ENCODE measurements around the gene C19orf38.

Gene C19orf38

GRCh38 chr19:10899151-10899653, 51.0 kb downstream of the C19orf38 start:
- Histone ChIP-seq H3K9me3 (ENCODE audit: control insufficient read depth, low read depth, low read length) (no peaks in the 10 kb centered on the region), H3K36me3 (ENCODE audit: control insufficient read depth, low read depth, low read length) (no peaks in the 10 kb centered on the region), H3K4me1 (ENCODE audit: control insufficient read depth, low read depth, low read length) (peaks cover 4% of the 10 kb centered on the region), H3K27ac (ENCODE audit: low read length) (no peak overlapping the region), H3K4me3 (ENCODE audit: low read length) (no peak overlapping the region), H3K9ac (ENCODE audit: low read length) (no peak overlapping the region), H3K27me3 (ENCODE audit: control insufficient read depth, insufficient read depth, low read length) (no peaks in the 10 kb centered on the region)

GRCh38 chr19:10907925-10908324, 59.7 kb downstream of the C19orf38 start:
- Histone ChIP-seq H3K27me3 (ENCODE audit: control insufficient read depth, insufficient read depth, low read length) (no peaks in the 10 kb centered on the region), H3K9ac (ENCODE audit: low read length) (no peak overlapping the region), H3K36me3 (ENCODE audit: control insufficient read depth, low read depth, low read length) (peaks cover 39% of the 10 kb centered on the region), H3K27ac (ENCODE audit: low read length) (no peak overlapping the region), H3K4me3 (ENCODE audit: low read length) (no peak overlapping the region), H3K4me1 (ENCODE audit: control insufficient read depth, low read depth, low read length) (no peaks in the 10 kb centered on the region), H3K9me3 (ENCODE audit: control insufficient read depth, low read depth, low read length) (no peaks in the 10 kb centered on the region)

GRCh38 chr19:10908380-10908960, 60.3 kb downstream of the C19orf38 start:
- H3K27me3 ChIP-seq (ENCODE audit: control insufficient read depth, insufficient read depth, low read length): no peaks in the 10 kb centered on the region
- no peaks in the 10 kb centered on the region for H3K9me3 ChIP-seq (ENCODE audit: control insufficient read depth, low read depth, low read length)
- H3K36me3 ChIP-seq (ENCODE audit: control insufficient read depth, low read depth, low read length): peaks cover 39% of the 10 kb centered on the region
- no peak overlapping the region for H3K9ac ChIP-seq (ENCODE audit: low read length)
- H3K4me3 ChIP-seq (ENCODE audit: low read length): no peak overlapping the region
- no peak overlapping the region for H3K27ac ChIP-seq (ENCODE audit: low read length)
- no peaks in the 10 kb centered on the region for H3K4me1 ChIP-seq (ENCODE audit: control insufficient read depth, low read depth, low read length)

- no peaks in the 10 kb centered on the region for H3K27me3 ChIP-seq (ENCODE audit: control insufficient read depth, insufficient read depth, low read length)
- H3K4me3 ChIP-seq (ENCODE audit: low read length): no peak overlapping the region
- H3K36me3 ChIP-seq (ENCODE audit: control insufficient read depth, low read depth, low read length): peaks cover 39% of the 10 kb centered on the region
- no peak overlapping the region for H3K9ac ChIP-seq (ENCODE audit: low read length)
- H3K4me1 ChIP-seq (ENCODE audit: control insufficient read depth, low read depth, low read length): no peaks in the 10 kb centered on the region
- H3K9me3 ChIP-seq (ENCODE audit: control insufficient read depth, low read depth, low read length): no peaks in the 10 kb centered on the region
- H3K27ac ChIP-seq (ENCODE audit: low read length): no peak overlapping the region
Observed at GRCh38 chr19:10911579-10912363, 63.6 kb downstream of the C19orf38 start.

- Histone ChIP-seq H3K9me3 (ENCODE audit: control insufficient read depth, low read depth, low read length) (no peaks in the 10 kb centered on the region), H3K27me3 (ENCODE audit: control insufficient read depth, insufficient read depth, low read length) (no peaks in the 10 kb centered on the region), H3K27ac (ENCODE audit: low read length) (no peak overlapping the region), H3K4me3 (ENCODE audit: low read length) (no peak overlapping the region), H3K36me3 (ENCODE audit: control insufficient read depth, low read depth, low read length) (peaks cover 34% of the 10 kb centered on the region), H3K4me1 (ENCODE audit: control insufficient read depth, low read depth, low read length) (no peaks in the 10 kb centered on the region), H3K9ac (ENCODE audit: low read length) (no peak overlapping the region)
Observed at GRCh38 chr19:10912619-10913018, 64.4 kb downstream of the C19orf38 start.

GRCh38 chr19:10913716-10914340, 65.6 kb downstream of the C19orf38 start:
- peaks cover 26% of the 10 kb centered on the region for H3K36me3 ChIP-seq (ENCODE audit: control insufficient read depth, low read depth, low read length)
- no peaks in the 10 kb centered on the region for H3K27me3 ChIP-seq (ENCODE audit: control insufficient read depth, insufficient read depth, low read length)
- no peaks in the 10 kb centered on the region for H3K9me3 ChIP-seq (ENCODE audit: control insufficient read depth, low read depth, low read length)
- H3K27ac ChIP-seq (ENCODE audit: low read length): no peak overlapping the region
- no peak overlapping the region for H3K4me3 ChIP-seq (ENCODE audit: low read length)
- H3K4me1 ChIP-seq (ENCODE audit: control insufficient read depth, low read depth, low read length): no peaks in the 10 kb centered on the region
- no peak overlapping the region for H3K9ac ChIP-seq (ENCODE audit: low read length)

GRCh38 chr19:10915130-10916091, 67.2 kb downstream of the C19orf38 start:
- H3K4me3 ChIP-seq (ENCODE audit: low read length): no peak overlapping the region
- no peaks in the 10 kb centered on the region for H3K9me3 ChIP-seq (ENCODE audit: control insufficient read depth, low read depth, low read length)
- H3K27me3 ChIP-seq (ENCODE audit: control insufficient read depth, insufficient read depth, low read length): no peaks in the 10 kb centered on the region
- peaks cover 32% of the 10 kb centered on the region for H3K36me3 ChIP-seq (ENCODE audit: control insufficient read depth, low read depth, low read length)
- no peak overlapping the region for H3K9ac ChIP-seq (ENCODE audit: low read length)
- no peaks in the 10 kb centered on the region for H3K4me1 ChIP-seq (ENCODE audit: control insufficient read depth, low read depth, low read length)
- no peak overlapping the region for H3K27ac ChIP-seq (ENCODE audit: low read length)

GRCh38 chr19:10916602-10917001, 68.4 kb downstream of the C19orf38 start:
- Histone ChIP-seq H3K9ac (ENCODE audit: low read length) (no peak overlapping the region), H3K4me1 (ENCODE audit: control insufficient read depth, low read depth, low read length) (no peaks in the 10 kb centered on the region), H3K27me3 (ENCODE audit: control insufficient read depth, insufficient read depth, low read length) (no peaks in the 10 kb centered on the region), H3K9me3 (ENCODE audit: control insufficient read depth, low read depth, low read length) (no peaks in the 10 kb centered on the region), H3K36me3 (ENCODE audit: control insufficient read depth, low read depth, low read length) (peaks cover 34% of the 10 kb centered on the region), H3K27ac (ENCODE audit: low read length) (no peak overlapping the region), H3K4me3 (ENCODE audit: low read length) (no peak overlapping the region)

- Histone ChIP-seq H3K9me3 (ENCODE audit: control insufficient read depth, low read depth, low read length) (no peaks in the 10 kb centered on the region), H3K27me3 (ENCODE audit: control insufficient read depth, insufficient read depth, low read length) (no peaks in the 10 kb centered on the region), H3K4me1 (ENCODE audit: control insufficient read depth, low read depth, low read length) (no peaks in the 10 kb centered on the region), H3K36me3 (ENCODE audit: control insufficient read depth, low read depth, low read length) (peaks cover 27% of the 10 kb centered on the region), H3K4me3 (ENCODE audit: low read length) (no peak overlapping the region), H3K9ac (ENCODE audit: low read length) (no peak overlapping the region), H3K27ac (ENCODE audit: low read length) (no peak overlapping the region)
Observed at GRCh38 chr19:10918359-10918758, 70.1 kb downstream of the C19orf38 start.
